ENCODE measurements around the gene TFAP2D. TPM values are rescaled to one million over a fixed set of nuclear protein-coding genes. Genes with fewer than 3 reads are reported as not detected.

Gene TFAP2D
- total and polyA plus RNA-seq, 2 of the 4 experiments (the other 2 are of a cell fraction) = not detected

DNA sequence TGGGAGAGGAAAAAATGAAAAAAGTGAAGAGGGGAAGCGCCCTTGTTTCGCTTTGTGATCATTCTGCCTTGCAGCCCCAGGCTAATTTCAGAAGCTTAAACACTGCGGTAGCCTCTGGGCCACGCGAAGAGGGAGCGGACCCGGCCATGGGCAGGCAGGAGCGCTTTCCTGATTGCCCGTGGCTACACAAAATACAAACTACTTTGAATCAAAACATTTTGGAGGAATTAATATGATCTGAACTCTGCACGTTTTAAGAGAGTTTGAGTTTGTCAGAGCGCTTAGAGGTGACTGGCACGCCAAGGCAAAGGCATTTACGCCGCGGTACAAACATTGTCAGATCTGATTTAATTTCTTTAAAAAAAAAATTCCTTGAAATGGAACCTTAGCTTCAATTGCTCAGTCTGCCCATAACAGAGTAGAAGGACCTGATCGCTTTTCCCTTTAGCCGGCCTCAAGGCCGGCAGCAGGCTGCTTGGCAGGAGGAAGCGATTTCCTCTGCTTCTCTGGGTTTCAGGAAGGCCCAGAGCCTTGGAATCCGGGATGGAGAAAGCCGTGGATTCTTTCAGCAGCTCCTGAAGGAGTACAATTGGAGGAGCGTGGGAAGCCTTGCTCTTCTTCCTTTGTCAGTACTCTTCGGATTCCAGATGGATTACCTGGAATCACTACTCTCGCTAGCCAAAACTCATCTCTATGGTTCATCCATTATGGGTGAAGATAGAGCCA lies 9.7 kb downstream of the TFAP2D start:
- no peak overlapping the region for H2BK20ac ChIP-seq (ENCODE audit: low read depth, low read length)
- no peak overlapping the region for H3K27ac ChIP-seq (ENCODE audit: insufficient read depth, low read length)
- BruUV-seq (replicated peaks) = no TSS peak
- H3K14ac ChIP-seq (replicated peaks; ENCODE audit: low read depth, low read length) = no peak overlapping the region
- no peaks in the 10 kb centered on the region for H3K9me1 ChIP-seq (ENCODE audit: insufficient read depth, low read length)
- dilution Hi-C loops (cut with HindIII; ENCODE audit: low sequenced_read_pairs, unreplicated experiment) (no loop called here), intact Hi-C loops (cut with micrococcal nuclease) (no loop called here), in situ Hi-C loops (cut with MboI; ENCODE audit: low sequenced_read_pairs) (no loop called here)
- no peak overlapping the region for H3K9ac ChIP-seq (ENCODE audit: low read depth, low read length)
- ATAC-seq (ENCODE audit: low read depth) (no peak), DNase-seq (no peak)
- no peak for TF ChIP-seq RAD21 (IDR thresholded peaks at IDR 0.05; ENCODE audit: low read length)
- TF ChIP-seq, protein P1, sequence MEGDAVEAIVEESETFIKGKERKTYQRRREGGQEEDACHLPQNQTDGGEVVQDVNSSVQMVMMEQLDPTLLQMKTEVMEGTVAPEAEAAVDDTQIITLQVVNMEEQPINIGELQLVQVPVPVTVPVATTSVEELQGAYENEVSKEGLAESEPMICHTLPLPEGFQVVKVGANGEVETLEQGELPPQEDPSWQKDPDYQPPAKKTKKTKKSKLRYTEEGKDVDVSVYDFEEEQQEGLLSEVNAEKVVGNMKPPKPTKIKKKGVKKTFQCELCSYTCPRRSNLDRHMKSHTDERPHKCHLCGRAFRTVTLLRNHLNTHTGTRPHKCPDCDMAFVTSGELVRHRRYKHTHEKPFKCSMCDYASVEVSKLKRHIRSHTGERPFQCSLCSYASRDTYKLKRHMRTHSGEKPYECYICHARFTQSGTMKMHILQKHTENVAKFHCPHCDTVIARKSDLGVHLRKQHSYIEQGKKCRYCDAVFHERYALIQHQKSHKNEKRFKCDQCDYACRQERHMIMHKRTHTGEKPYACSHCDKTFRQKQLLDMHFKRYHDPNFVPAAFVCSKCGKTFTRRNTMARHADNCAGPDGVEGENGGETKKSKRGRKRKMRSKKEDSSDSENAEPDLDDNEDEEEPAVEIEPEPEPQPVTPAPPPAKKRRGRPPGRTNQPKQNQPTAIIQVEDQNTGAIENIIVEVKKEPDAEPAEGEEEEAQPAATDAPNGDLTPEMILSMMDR (conservative IDR thresholded peaks at IDR 0.05; ENCODE audit: low read depth, low read length) = no peak
- H4K8ac ChIP-seq (ENCODE audit: low read depth in 2 of 2, low read length in 2 of 2) = no peak overlapping the region
- no peaks in the 10 kb centered on the region for H3K79me1 ChIP-seq (ENCODE audit: low read depth in 1 of 2, low read length in 2 of 2)
- H3K56ac ChIP-seq (ENCODE audit: extremely low read depth, insufficient read depth, low read length) = no peak overlapping the region
- no peaks in the 10 kb centered on the region for H3K36me3 ChIP-seq (ENCODE audit: control insufficient read depth, insufficient read depth, low read length)
- no CpG with 5 or more reads among the region's 24 CpGs for WGBS, 2 experiments (ENCODE audit: extremely low coverage in 2 of 2, insufficient read length in 1 of 2)
- ChIA-PET CTCF (no interaction called here), POLR2A (ENCODE audit: unreplicated experiment) (no interaction called here)
- no peak overlapping the region for H2AK5ac ChIP-seq (ENCODE audit: low read depth, low read length)
- no peak overlapping the region for H2BK120ac ChIP-seq (ENCODE audit: low read depth, low read length)
- H2AK9ac ChIP-seq (replicated peaks; ENCODE audit: low read depth, low read length, poor library complexity) = no peak overlapping the region
- H3K27me3 ChIP-seq (ENCODE audit: control insufficient read depth, insufficient read depth, low read length) = peaks cover 2% of the 10 kb centered on the region
- no peak overlapping the region for H2BK5ac ChIP-seq (ENCODE audit: low read depth, low read length, poor library complexity, severe bottlenecking)
- H3K18ac ChIP-seq (ENCODE audit: low read depth, low read length) = no peak overlapping the region
- no peak overlapping the region for H2AFZ ChIP-seq (replicated peaks; ENCODE audit: low read length, poor library complexity)
- H2BK15ac ChIP-seq (ENCODE audit: low read depth, low read length) = no peak overlapping the region
- H3K23ac ChIP-seq (ENCODE audit: low read depth, low read length) = no peak overlapping the region
- no peak overlapping the region for H3K4me2 ChIP-seq (ENCODE audit: low read depth, low read length)
- no peaks in the 10 kb centered on the region for H3K4me1 ChIP-seq (ENCODE audit: control insufficient read depth, insufficient read depth, low read length)
- H4K91ac ChIP-seq (ENCODE audit: insufficient read depth, low read depth, low read length) = no peak overlapping the region
- H4K5ac ChIP-seq (ENCODE audit: low read depth, low read length) = no peak overlapping the region
- no peak overlapping the region for H3K4ac ChIP-seq (ENCODE audit: low read depth, low read length)
- no peaks in the 10 kb centered on the region for H4K20me1 ChIP-seq (ENCODE audit: insufficient read depth, low read length)
- no peaks in the 10 kb centered on the region for H3K9me3 ChIP-seq (ENCODE audit: control insufficient read depth, insufficient read depth, low read length)
- H3K4me3 ChIP-seq (ENCODE audit: insufficient read depth, low read depth, low read length) = no peak overlapping the region
